GM19467 (cell line): Measurements from ENCODE around the gene FSTL1.

Experiments
- ATAC-seq: cut with Tn5 transposase; IDR thresholded peaks from one replicate; pipeline ENCODE4 v1.9.1; 2021; ENCODE audit warnings: mild to moderate bottlenecking, moderate library complexity; ENCODE audit not compliant: unreplicated experiment

FSTL1 gene

DNA sequence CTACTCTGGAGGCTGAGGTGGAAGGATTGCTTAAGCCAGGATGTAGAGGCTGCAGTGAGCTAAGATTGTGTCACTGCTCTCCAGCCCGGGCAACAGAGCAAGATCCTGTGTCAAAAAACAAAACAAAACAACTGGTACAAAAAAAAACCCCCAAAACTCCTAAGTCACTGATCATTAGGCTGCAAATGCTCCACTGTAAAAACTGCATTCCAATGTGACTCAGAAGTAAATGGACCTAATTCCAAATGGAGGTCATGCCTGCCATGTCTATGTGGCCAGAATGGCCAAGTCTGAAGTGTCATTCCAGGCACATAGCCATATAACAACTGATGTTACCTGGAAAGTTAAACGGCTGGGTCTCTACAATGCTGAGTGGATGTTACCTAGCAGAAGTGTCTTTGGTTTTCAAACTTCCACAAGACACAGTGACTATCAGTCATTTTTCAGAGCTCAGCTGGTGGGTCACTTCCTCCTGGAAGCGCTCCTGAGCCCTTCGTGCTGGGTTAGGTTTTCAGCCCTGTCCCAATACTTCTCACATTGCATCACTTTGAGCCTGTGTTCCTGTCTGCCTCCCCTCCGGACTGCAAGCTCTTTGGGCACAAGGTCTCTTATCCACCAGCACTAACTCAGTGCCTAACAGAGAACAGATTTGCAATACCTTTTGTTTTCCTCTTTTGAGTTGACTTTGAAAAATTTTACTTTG lies 10.6 kb downstream of the FSTL1 start:
- ATAC-seq = no peak

DNA sequence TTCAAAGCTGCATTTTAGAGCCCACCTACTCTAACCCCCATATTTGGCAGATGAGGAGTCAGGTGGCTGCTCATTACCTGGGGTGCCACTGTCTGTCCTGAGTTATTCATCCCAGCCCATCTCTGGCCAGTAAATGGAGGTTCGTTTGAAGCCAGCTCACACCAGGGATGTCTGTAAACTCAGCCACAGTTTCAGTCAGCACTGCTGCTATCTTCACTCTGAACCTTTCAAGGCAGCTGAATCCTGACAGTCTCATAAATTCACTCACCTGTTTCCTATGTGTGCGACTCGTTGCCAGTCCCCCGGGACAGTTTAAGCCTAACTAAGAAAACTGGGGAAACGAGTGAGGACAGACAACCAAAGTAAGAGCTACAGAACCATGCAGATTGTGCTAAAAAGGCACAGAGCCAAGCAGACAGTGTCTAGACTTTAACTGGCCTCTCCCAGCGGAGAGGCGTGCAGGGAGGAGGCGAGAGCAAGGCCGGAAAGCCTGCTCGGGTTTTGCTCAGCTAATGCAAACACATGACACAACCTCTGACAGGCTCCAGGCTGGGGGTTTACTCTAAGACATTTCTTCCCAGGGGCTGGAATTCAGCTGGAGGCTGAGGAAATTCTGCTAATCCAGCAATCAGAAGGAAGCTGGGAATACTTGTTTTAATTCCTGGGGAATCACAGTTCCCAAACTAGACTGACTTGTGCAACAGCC lies 12.0 kb downstream of the FSTL1 start:
- no peak for ATAC-seq

DNA sequence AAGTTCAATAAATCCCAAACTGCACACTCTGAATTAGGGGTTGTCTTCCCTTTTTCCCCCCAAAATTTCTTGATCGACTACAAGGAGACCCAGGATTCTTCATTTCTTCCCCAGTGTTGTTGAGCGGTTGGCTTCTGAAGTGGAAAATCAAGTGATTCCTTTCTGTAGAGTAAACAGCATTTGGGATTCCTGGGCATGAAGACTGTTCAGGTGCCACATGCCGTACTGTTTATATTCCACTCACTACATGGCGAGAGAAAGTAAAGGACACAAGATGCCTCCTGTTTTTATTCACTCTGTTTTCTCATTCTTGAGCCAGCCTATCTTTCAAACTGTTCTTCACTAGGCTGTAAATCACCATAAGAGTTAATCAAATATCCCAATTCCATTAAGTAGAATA lies 12.6 kb downstream of the FSTL1 start:
- no peak for ATAC-seq

DNA sequence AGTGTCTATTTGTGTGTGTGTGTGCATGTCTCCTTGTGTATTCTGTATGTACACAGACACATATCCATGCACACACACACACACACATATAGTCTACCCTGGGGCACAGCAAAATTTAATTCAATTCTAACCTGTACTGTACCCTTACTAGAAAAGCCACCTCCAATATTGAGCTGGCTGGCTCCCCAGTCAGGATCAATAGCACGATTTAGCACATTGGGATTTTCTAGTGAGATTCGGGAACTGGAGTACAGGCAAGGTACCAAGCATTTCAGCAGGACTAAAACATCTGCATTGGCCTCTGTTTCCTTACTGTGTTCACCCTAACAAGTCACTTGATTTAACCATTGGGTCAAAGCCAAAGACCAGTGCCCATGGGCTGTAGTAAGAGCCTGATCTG lies 13.2 kb downstream of the FSTL1 start:
- no peak for ATAC-seq

DNA sequence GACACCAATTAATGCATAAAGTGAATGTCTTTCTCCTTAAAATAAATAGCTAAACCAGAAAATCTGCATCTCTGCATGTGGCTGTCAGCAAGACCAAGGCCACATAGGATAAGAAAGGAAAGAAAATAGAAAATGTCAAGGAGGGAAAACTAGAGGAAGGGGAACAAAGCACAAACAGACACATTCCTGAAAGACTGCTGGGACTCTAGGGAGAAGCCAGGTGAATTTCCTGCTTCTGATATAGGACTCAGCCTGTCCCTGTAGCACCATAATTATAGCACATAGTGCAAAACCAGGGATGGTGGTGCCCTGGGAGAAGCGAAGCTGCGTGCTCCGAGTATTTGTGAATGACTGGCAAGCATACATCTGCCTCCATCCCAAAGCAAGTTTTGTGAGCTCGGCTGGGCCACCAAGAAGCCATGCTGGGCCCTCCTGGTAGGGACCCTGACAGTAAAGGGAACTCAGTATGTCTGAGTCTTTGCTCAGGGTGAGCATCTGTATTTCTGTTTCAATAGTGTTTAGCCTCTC lies 14.2 kb downstream of the FSTL1 start:
- no peak for ATAC-seq

DNA sequence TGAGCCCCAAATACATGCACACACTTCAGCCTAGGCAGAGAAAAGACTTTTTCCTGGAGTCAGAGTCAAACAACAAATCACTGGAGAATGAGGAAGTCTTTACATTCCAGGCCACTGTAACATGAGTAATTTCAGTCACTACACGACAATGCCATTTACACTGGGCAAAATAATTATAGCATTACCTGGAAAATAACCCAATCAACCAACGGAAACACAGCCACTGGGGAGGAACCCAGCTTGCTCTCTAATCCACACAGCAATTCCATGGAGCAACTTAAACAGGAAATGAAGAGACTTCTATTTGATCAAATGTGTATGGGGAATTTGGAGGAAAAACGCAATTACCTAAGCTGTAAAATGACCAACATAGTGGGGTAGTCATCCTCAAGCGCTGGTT lies 15.2 kb downstream of the FSTL1 start:
- ATAC-seq = no peak

DNA sequence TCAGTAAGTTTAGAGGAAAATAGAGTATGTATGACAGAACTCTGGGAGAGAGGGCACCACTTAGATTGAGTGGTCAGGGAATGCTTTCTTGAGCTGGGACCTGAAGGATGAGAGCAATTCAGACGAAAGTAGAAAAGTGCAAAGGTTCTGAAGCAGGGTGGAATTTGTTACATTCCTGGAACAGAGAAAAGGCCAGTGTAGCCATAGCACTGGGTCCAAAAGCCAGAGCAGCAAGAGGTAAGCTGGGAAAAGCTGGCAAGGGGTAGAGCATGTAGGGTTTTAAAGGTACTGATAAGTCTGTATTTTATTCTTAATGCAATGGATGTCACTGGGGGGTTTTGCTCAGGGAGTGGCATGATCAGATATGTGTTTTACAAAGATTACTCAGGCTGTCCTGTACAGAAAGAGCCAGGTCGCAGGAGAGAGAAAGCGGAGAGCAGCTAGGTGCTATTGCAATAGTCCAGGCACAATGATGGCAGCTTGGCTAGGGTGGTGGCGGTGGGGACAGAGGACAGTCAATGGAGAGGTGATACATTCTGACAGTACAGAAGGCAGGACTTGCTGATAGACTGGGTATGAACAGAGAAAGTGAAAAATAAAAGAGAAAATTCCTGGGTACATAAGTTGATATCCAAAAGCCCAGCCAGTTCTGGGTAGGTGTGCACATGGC lies 17.0 kb downstream of the FSTL1 start:
- no peak for ATAC-seq

DNA sequence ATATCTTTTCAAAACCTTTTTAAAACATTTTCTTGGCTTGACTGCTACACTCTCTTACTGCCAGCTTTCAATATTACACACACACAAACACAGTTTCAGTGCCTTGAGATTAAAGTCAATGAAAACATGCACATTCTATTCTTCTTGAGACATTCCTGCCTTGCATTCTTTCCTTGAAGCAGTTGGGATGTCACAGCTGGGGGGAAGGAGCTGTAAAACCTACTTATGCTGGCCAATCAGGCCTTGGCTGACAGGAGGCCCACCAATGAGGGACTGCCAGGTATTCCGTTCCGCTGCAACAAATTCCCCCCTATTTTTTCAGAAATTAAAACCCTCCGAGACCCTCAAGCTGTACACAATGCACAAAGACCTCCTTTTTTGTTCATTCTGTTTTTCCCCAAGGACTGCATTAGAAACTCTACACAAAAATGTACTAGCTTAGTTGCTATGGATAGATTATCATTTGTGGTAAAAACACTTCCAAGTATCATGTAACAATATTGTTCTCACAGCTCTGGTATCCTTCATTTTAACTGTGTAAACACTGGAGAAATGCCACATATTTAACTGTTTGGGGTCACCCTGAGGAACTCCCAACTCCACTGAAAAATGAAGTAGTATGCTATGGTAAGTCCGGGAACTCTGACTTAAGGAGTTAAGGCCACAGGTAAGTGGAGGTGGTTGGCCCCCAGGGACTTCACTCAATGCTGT lies 18.5 kb downstream of the FSTL1 start:
- no peak for ATAC-seq

DNA sequence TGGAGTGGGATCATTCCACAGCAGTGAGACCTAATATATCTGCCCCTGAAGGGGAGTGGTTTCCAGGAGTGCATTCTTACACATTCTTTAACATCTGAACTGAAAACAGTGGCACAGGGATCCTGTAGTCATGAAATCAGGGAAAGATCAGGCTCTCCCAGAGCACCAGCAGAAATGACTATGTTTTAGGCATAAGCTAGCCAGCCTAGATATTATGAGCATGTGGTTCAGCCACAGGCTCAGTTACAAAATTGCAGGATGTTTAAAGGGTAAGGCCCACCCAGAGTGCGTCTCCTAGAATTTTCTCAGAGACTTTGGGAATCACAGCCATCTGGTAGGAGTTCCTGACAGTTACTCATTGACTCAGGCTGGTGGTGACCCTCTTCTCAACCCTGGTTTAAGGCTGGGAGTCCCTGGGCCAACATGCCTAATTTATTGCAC lies 20.9 kb downstream of the FSTL1 start:
- no peak for ATAC-seq

DNA sequence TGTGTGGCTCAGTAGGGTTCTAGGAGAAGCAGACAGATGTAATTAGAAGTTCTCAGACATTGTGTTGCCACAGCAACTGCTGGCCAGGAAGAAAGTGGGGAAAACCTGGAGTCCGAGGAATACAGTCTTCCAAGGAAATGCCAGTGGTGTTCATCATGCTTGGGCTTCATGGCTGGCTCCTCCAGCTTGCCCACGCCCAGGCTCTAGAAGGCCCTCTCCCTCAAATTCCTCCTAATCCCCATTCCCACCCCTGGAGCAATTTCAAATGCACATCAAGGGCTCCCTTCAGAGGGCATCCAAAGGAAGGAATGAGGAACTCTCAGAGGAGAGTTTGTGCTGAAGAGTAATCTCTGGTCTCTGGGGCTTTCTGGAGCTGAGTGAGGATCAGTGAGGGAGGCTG lies 21.9 kb downstream of the FSTL1 start:
- ATAC-seq = no peak

DNA sequence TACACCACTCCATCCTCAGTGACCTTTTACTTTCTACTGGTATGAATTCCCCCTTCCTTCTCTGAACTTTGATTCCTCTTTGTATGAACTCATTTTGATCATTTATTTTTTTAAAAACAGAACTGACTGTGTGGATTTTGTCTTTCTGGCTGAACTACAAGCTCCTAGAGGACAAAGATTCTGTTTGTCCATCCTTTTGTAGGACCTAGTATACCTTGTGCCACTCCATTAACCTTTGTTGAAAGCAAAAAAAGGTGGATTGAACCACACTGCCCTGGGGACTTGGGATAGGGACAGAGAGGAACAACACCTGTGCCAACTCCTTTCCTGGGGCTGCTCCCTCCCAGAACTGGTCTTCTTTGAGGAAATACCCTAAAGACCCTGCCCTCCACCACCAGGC lies 23.6 kb downstream of the FSTL1 start:
- no peak for ATAC-seq

DNA sequence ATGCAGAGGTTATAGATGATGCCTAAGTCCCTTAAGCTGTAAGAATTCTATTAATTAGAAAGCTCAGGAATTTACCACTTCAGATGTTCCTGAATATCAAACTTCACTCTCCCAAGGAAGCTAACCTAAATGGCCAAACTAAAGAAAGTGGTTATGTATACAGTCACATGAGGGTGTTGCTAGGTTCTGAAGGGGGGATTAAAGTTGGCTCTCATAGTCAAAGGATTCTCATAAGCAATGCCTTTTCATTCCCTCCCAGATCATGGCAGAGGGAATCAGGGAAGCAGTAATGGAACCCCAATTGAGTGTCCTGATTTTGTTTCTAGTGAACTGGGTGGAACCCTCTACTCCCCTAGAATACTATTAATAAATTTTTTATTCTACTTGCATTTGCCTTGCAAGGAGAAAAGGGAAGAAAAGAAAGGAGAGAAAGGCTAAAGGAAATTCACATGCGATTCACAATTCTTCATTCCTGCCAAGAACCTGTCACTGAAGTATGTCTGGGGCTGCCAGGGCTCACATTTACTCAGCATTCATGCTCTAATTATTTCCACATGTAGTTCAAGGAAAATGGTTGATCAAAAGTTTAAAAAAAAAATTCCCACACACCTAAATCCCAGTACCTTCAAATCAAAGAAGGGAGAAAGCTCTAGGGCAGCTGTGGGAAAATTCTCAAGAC lies 25.1 kb downstream of the FSTL1 start:
- no peak for ATAC-seq

DNA sequence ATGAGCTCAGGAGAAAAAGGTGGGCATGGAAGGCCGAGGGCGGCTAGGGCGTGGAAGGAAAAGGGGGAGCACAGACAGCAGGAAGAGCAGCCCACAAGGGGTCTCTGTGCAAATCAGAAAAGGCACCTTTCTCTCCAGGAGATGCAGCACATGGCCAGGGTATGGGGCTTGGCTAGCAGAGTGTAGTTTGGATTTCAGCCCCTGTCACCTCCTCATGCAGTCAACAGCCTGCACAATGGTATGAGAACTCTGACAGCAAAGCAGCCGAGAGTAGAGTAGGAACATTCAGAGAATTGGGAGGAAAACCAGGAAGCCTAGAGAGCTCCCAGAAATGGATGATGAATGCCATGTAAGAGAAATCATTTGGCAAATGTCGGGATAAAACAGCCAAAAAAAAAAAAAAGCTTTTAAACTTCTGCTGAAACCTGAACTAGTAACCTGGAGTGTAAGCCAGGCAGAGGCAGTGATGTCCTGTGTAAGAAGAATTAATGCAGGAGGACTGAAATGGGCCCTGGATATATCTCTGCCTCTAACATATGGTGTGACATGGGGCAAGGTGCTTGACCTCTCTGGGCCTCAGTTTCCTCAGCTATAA lies 25.7 kb downstream of the FSTL1 start:
- no peak for ATAC-seq

DNA sequence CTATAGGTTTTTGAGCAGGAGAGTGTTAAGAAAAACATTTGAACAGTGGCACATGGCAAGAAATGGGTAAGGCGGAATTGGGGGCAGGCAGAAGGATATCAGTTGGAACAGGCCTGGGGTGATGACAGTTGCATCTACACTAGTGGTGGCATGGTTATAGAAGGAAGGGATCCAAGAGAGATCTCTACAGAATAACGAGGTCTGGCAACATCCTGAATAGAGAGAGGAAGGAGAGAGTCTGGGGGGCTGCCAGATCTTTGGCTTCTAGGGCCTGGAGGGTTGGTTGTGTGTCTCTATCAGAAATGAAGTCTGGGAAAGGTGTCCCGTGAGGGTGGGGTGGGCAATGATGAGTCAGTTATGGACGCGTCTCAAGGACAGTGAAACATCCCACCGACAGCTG lies 26.3 kb downstream of the FSTL1 start:
- ATAC-seq = no peak

DNA sequence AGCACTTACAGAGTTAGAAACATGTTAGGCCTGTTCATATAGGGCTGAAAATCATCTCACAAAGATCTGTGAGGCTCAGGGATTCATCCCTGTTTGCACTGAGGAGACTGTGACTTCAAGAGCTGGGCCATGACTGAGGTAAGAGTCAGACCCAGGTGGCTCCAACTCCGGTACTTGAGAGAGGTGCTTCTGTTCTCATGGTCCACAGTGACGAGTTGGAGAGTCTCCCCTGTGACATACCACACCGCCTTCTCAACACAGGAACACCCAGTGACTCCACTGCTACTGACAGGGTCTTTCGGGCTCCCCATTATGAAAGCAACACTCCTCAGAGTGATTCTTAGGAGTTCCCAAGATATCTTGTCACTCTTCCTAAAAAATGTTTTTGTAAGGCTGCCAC lies 27.4 kb downstream of the FSTL1 start:
- ATAC-seq = no peak

DNA sequence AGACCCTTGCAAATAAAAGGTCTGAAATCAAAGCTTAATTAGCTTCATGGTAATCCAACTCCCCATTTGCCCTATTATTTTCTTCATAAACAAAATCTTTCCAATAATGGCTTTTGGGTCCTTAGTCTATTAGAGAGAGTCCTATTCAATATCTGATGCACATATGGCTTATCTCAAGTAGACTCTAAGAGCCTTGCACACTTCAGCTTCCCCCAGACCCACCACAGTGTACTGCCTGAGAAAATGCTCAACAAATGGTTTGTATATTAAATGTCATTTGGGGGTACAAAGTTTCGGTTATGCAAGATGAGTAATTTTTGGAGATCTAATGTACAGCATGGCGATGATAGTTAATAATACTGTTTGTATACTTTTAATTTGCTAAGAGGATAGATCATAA lies 28.9 kb downstream of the FSTL1 start:
- no peak for ATAC-seq

DNA sequence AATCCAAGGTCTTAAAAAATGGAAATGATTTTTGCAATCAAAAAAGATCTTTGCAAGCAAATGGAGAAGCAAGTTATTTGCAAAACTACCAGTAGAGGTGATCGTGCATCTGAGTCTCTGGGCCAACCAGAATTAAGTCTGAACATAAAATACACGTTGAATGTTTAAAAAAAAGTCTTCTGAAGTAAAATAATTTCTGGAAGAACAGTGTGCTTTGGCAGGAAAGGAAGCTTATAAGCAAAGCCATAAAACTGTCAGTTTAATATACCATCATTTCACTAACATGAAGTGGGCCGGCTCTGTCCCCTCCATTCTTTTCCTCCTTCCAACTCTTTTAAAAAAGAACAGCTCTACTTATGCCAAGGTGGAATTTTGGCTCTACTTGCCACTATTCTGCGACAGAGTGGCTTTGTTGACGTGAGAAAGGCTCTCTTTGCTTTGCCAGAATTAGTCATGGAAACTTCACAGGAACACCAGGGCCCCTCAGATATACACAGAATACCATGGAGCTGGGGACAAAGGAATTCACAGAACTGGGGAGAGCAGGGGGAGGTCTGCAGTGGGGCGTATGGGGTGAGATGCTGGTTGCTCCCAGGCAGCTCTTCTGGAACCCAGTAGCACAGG lies 29.8 kb downstream of the FSTL1 start:
- ATAC-seq = no peak

DNA sequence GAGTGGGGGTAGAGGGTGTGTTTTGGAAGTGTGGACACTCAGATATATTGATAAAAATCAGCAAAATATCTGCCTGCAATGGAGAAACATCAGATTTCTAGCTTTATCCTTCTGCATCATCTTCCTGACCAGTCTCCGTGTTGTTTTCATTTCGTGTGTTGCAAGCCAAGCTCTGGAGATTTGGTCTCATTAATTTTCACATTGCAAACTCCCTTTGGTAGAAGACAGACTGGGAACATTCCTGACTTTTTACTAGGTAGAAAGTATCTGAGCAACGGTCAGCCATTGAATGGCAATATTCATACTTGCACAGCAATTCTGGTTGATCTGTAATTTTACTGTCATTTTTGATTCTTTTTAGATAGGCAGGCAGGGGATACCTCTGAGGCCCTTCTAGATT lies 30.4 kb downstream of the FSTL1 start:
- ATAC-seq = no peak

DNA sequence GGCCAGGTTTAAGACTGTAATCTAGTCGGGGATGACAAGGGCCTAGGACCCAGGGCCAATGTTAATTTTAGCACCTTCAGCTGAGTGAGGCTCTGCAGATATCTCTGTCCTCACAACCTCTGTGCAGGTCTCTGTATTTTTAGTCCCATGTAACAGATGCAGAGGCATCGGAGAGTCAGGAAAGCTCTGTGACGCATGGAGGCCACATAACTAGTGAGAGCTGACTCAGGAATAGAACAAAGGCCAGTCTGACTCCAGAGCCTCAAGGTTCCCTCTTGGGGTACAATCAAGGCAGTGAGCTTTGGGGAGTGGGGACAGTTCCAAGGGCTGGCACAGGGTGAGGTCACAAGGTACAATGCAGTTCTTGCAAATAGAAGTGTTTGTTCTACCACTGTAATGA lies 31.0 kb downstream of the FSTL1 start:
- no peak for ATAC-seq
